H1 (cell line): ENCODE measurements around the gene SLITRK1. TPM values are rescaled to one million over a fixed set of nuclear protein-coding genes. Genes with fewer than 3 reads are reported as not detected.
A peak's percentile ranks its signal among the peaks of the same experiment; 100 is the strongest.

ENCODE experiments used
- CTCF ChIA-PET: fragments of 300-600 bp; sonication (Branson Sonifier 250); formaldehyde crosslinking; loops from one replicate; lab custom pipeline; 2021; ENCODE audit not compliant: partially characterized antibody; lab: Charles Lee
- POLR2A ChIA-PET: fragments of 300-600 bp; sonication (Branson Sonifier 250); formaldehyde crosslinking; loops from one replicate; lab custom pipeline; 2021; ENCODE audit warnings: inconsistent platforms; ENCODE audit not compliant: partially characterized antibody; lab: Charles Lee
- DNase-seq, 2 experiments: peaks; one replicate each; pipeline versions ENCODE4 v3.0.0 to v3.0.0-alpha.2; 2010 to 2022; ENCODE audit warnings: low spot score in 2 of 2, low read depth in 1 of 2, mixed read lengths in 1 of 2
- FAIRE-seq: peaks from 2 replicates; lab custom pipeline; 2011; peaks lifted over from hg19 to GRCh38; lab: Jason Lieb, UNC
- H2AFZ ChIP-seq: 2 replicates; pipeline ENCODE4 v1.8.1; 2012; ENCODE audit warnings: low read length, inconsistent platforms
- H2AK5ac ChIP-seq: 2 replicates; pipeline ENCODE4 v1.6.1; 2013; ENCODE audit warnings: low read depth, low read length
- H2BK120ac ChIP-seq: replicated peaks from 2 replicates; pipeline ENCODE3; 2013; ENCODE audit warnings: low read depth, low read length, inconsistent platforms
- H2BK12ac ChIP-seq: 2 replicates; pipeline ENCODE4 v1.6.1; 2013; ENCODE audit warnings: low read depth, low read length
- H2BK15ac ChIP-seq: 2 replicates; pipeline ENCODE4 v1.6.1; 2013; ENCODE audit warnings: low read length
- H2BK20ac ChIP-seq: 2 replicates; pipeline ENCODE4 v1.6.1; 2013; ENCODE audit warnings: low read length
- H2BK5ac ChIP-seq: 2 replicates; pipeline ENCODE4 v1.6.1; 2013; ENCODE audit warnings: low read depth, low read length
- H3K14ac ChIP-seq: 2 replicates; pipeline ENCODE4 v1.6.1; 2013; ENCODE audit warnings: inconsistent platforms; ENCODE audit not compliant: insufficient read length
- H3K18ac ChIP-seq: 2 replicates; pipeline ENCODE4 v1.6.1; 2013; ENCODE audit warnings: low read length; ENCODE audit errors: extremely low read depth
- H3K23ac ChIP-seq: 2 replicates; pipeline ENCODE4 v1.6.1; 2013; ENCODE audit warnings: inconsistent platforms; ENCODE audit not compliant: insufficient read length
- H3K23me2 ChIP-seq: 2 replicates; pipeline ENCODE4 v1.6.1; 2013; ENCODE audit warnings: low read depth, low read length
- H3K27ac ChIP-seq: 2 replicates; pipeline ENCODE4 v1.6.1; 2011; ENCODE audit warnings: low read depth, low read length, inconsistent platforms
- H3K27me3 ChIP-seq, 4 experiments: replicated peaks in 1 of 4; 1 replicate in 1 of 4; 2 replicates in 3 of 4; pipeline versions ENCODE4 v1.6.1 to v1.8.1; 2011 to 2013; ENCODE audit warnings: low read length in 3 of 4, mild to moderate bottlenecking in 3 of 4, inconsistent platforms in 2 of 4, mixed read lengths in 2 of 4, moderate library complexity in 1 of 4; ENCODE audit not compliant: control insufficient read depth in 3 of 4, insufficient read depth in 3 of 4; ENCODE audit errors: extremely low read depth in 1 of 4
- H3K36me3 ChIP-seq, 4 experiments: 2 replicates each; pipeline versions ENCODE4 v1.6.1 to v1.8.1; 2011 to 2013; ENCODE audit warnings: mild to moderate bottlenecking in 4 of 4, low read length in 3 of 4, moderate library complexity in 2 of 4, control low read depth in 1 of 4, inconsistent platforms in 1 of 4; ENCODE audit not compliant: insufficient read depth in 4 of 4, control insufficient read depth in 2 of 4
- H3K4ac ChIP-seq: replicated peaks from 2 replicates; pipeline ENCODE3; 2013; ENCODE audit warnings: low read length, low read depth, mixed read lengths, inconsistent platforms; ENCODE audit not compliant: insufficient read length
- H3K4me1 ChIP-seq, 4 experiments: replicated peaks in 1 of 4; 1 replicate in 1 of 4; 2 replicates in 3 of 4; pipeline versions ENCODE4 v1.6.1 to v1.8.1; 2011 to 2013; ENCODE audit warnings: low read length in 3 of 4, inconsistent platforms in 2 of 4, mixed read lengths in 1 of 4; ENCODE audit not compliant: insufficient read depth in 4 of 4, control insufficient read depth in 3 of 4
- H3K4me2 ChIP-seq, 2 experiments: 2 replicates each; pipeline versions ENCODE4 v1.6.1 to v1.8.1; 2011 to 2013; ENCODE audit warnings: low read depth in 2 of 2, low read length in 2 of 2, control low read depth in 1 of 2, inconsistent platforms in 1 of 2, mild to moderate bottlenecking in 1 of 2; ENCODE audit not compliant: insufficient read depth in 1 of 2
- H3K4me3 ChIP-seq, 4 experiments: fragments of 200-600, 300-600 bp in 1 of 4; sonication (generic), shearing (Covaris generic), sonication (Bioruptor Twin) in 1 of 4; 2 replicates each; pipeline versions ENCODE4 v1.5.1 to v1.8.1; 2011 to 2016; ENCODE audit warnings: low read length in 4 of 4, low read depth in 3 of 4, control low read depth in 2 of 4, inconsistent platforms in 2 of 4, mild to moderate bottlenecking in 2 of 4, mixed read lengths in 1 of 4, moderate library complexity in 1 of 4; ENCODE audit not compliant: insufficient read depth in 2 of 4; ENCODE audit errors: extremely low read depth in 1 of 4
- H3K56ac ChIP-seq: replicated peaks from 2 replicates; pipeline ENCODE3; 2013; ENCODE audit warnings: low read depth, mild to moderate bottlenecking, mixed read lengths, low read length, inconsistent platforms; ENCODE audit not compliant: insufficient read length
- H3K79me1 ChIP-seq: 2 replicates; pipeline ENCODE4 v1.6.1; 2013; ENCODE audit warnings: low read depth, low read length, control low read depth
- H3K79me2 ChIP-seq, 2 experiments: 2 replicates each; pipeline versions ENCODE4 v1.6.1 to v1.8.1; 2012 to 2013; ENCODE audit warnings: low read length in 2 of 2, mild to moderate bottlenecking in 2 of 2, inconsistent platforms in 1 of 2; ENCODE audit not compliant: insufficient read depth in 2 of 2, control insufficient read depth in 1 of 2
- H3K9ac ChIP-seq, 4 experiments: replicated peaks in 1 of 4; 1 replicate in 1 of 4; 2 replicates in 3 of 4; pipeline versions ENCODE4 v1.6.1 to v1.8.1; 2011 to 2013; ENCODE audit warnings: low read depth in 3 of 4, low read length in 3 of 4, control low read depth in 2 of 4, mild to moderate bottlenecking in 2 of 4, moderate library complexity in 2 of 4, inconsistent platforms in 1 of 4; ENCODE audit errors: extremely low read depth in 1 of 4
- H3K9me3 ChIP-seq, 2 experiments: 2 replicates each; pipeline versions ENCODE4 v1.6.1 to v1.8.1; 2012 to 2013; ENCODE audit warnings: mild to moderate bottlenecking in 2 of 2, moderate library complexity in 2 of 2, control low read depth in 1 of 2, inconsistent platforms in 1 of 2, low read depth in 1 of 2, low read length in 1 of 2, mixed read lengths in 1 of 2; ENCODE audit not compliant: insufficient read depth in 2 of 2
- H4K20me1 ChIP-seq, 2 experiments: replicated peaks in 1 of 2; 2 replicates each; pipeline versions ENCODE3 to v1.8.1; 2011 to 2013; ENCODE audit warnings: inconsistent platforms in 2 of 2, low read length in 2 of 2, mild to moderate bottlenecking in 1 of 2; ENCODE audit not compliant: insufficient read depth in 2 of 2, control insufficient read depth in 1 of 2
- H4K5ac ChIP-seq: 2 replicates; pipeline ENCODE4 v1.6.1; 2013; ENCODE audit warnings: low read length, low read depth, mixed read lengths, inconsistent platforms; ENCODE audit not compliant: insufficient read length
- H4K8ac ChIP-seq: 2 replicates; pipeline ENCODE4 v1.8.0; 2013; ENCODE audit warnings: mild to moderate bottlenecking, moderate library complexity, low read length, inconsistent platforms; ENCODE audit not compliant: insufficient read depth; ENCODE audit errors: extremely low read depth
- H4K91ac ChIP-seq: replicated peaks from 2 replicates; pipeline ENCODE3; 2013; ENCODE audit warnings: low read length, mixed read lengths, inconsistent platforms; ENCODE audit not compliant: insufficient read length
- ATF3 ChIP-seq: IDR thresholded peaks from 2 replicates; pipeline ENCODE4 v1.6.1; 2011; ENCODE audit warnings: low read depth, mild to moderate bottlenecking, low read length; ENCODE audit not compliant: insufficient read depth
- BACH1 ChIP-seq: IDR thresholded peaks from 2 replicates; pipeline ENCODE4 v1.6.1; 2012; ENCODE audit warnings: low read length, improper control_type of control experiment
- FOSL1 ChIP-seq: IDR thresholded peaks from 2 replicates; pipeline ENCODE4 v1.6.1; 2011; ENCODE audit warnings: mild to moderate bottlenecking, low read depth, low read length, moderate library complexity; ENCODE audit not compliant: insufficient read depth
- HDAC2 ChIP-seq, 2 experiments: fragments of 300-600 bp in 1 of 2; sonication (generic) in 1 of 2; IDR thresholded peaks; 2 replicates each; pipeline ENCODE4 v1.6.1; 2011 to 2012; ENCODE audit warnings: low read depth in 2 of 2, low read length in 2 of 2, mild to moderate bottlenecking in 2 of 2, moderate library complexity in 2 of 2, borderline replicate concordance in 1 of 2, inconsistent platforms in 1 of 2
- KDM1A ChIP-seq: fragments of 200-600, 300-600 bp; sonication (generic); IDR thresholded peaks from 2 replicates; pipeline ENCODE4 v1.7.1; 2016; ENCODE audit warnings: mild to moderate bottlenecking, low read length, borderline replicate concordance
- PHF8 ChIP-seq: fragments of 200-600 bp; sonication (generic); conservative IDR thresholded peaks from 2 replicates; pipeline ENCODE4 v1.7.1; 2012; ENCODE audit warnings: low read depth, mild to moderate bottlenecking, inconsistent platforms, low read length, moderate library complexity
- POLR2A ChIP-seq, 2 experiments: IDR thresholded peaks; 1 replicate in 1 of 2; 2 replicates in 1 of 2; pipeline ENCODE4 v1.6.1; 2011; ENCODE audit warnings: low read depth in 2 of 2, low read length in 2 of 2, mild to moderate bottlenecking in 2 of 2; ENCODE audit errors: control extremely low read depth in 1 of 2
- USF2 ChIP-seq: IDR thresholded peaks from 2 replicates; pipeline ENCODE4 v1.6.1; 2011; ENCODE audit warnings: low read length, improper control_type of control experiment
- polyA plus RNA-seq, 7 experiments: library from polyadenylated mRNA; depleted of rRNA in 3 of 7; stranded (reverse) in 5 of 7; unstranded in 2 of 7; fragments of >200 nt in 5 of 7; fragments of 200-250 nt in 2 of 7; gene quantifications; 1 replicate in 5 of 7; 2 replicates in 1 of 7; 4 replicates in 1 of 7; pipeline versions ENCODE4 v1.2.1 to v1.2.3, GENCODE V29; 2011 to 2013; ENCODE audit warnings: missing spikeins in 2 of 7, mixed read lengths in 2 of 7
- total RNA-seq: library from RNA; stranded (reverse); fragmentation: NEBNext Ultra II Directional; extraction: Animal tissue kit (Norgen Biotek cat#: 25700); gene quantifications from 2 replicates; pipeline ENCODE4 v1.2.1, GENCODE V29; 2021

SLITRK1 gene
- total and polyA plus RNA-seq, 2 of the 8 experiments (the other 6 are each of a cell fraction or from before 2014, with no cell fraction given) = 3.4 to 4.2 TPM

- H4K8ac ChIP-seq = no peak overlapping the region
- H2BK20ac ChIP-seq = no peak overlapping the region
- H3K79me2 ChIP-seq = no peaks in the 10 kb centered on the region
- no peaks in the 10 kb centered on the region for H3K27me3 ChIP-seq
- no peak overlapping the region for H4K91ac ChIP-seq
- no peaks in the 10 kb centered on the region for H4K20me1 ChIP-seq
- no peaks in the 10 kb centered on the region; a peak in 1 of 7 replicates for H3K4me1 ChIP-seq
- H3K36me3 ChIP-seq = no peaks in the 10 kb centered on the region
- no peak overlapping the region for H2BK120ac ChIP-seq
- POLR2A ChIA-PET = no interaction called here
- no peak overlapping the region for H3K4ac ChIP-seq
- H3K27ac ChIP-seq = no peak overlapping the region
- H3K23ac ChIP-seq = no peak overlapping the region
- H2AK5ac ChIP-seq = no peak overlapping the region
- H3K4me2 ChIP-seq = no peak overlapping the region
- no peak overlapping the region for H3K56ac ChIP-seq
- H2BK5ac ChIP-seq = no peak overlapping the region
- H2AFZ ChIP-seq = no peak overlapping the region; the same call in 1 of the 2 replicates
- no peak overlapping the region for H3K4me3 ChIP-seq
- no peaks in the 10 kb centered on the region for H3K23me2 ChIP-seq
- H3K9ac ChIP-seq = no peak overlapping the region
- no peak overlapping the region for H3K18ac ChIP-seq
- no peak overlapping the region for H2BK12ac ChIP-seq
- H3K9me3 ChIP-seq = no peaks in the 10 kb centered on the region; a peak in 1 of 4 replicates
- DNase-seq (no peak), FAIRE-seq (no peak)
- TF ChIP-seq KDM1A (no peak), BACH1 (no peak), POLR2A (IDR thresholded peaks at IDR 0.05; ENCODE audit: control extremely low read depth in 1 of 2, low read depth in 2 of 2, low read length in 2 of 2) (no peak), USF2 (peak; percentile 86), ATF3 (0 out of 2 replicates have a peak, but pooled peaks have one; percentile 54), FOSL1 (no peak), HDAC2 (IDR thresholded peaks at IDR 0.05; ENCODE audit: borderline replicate concordance in 1 of 2, low read depth in 2 of 2, low read length in 2 of 2) (no peak), PHF8 (no peak)
- TF ChIP-seq, all 59 proteins: peak for 2
- no peak overlapping the region for H2BK15ac ChIP-seq
- H4K5ac ChIP-seq = no peak overlapping the region
- no peak overlapping the region for H3K14ac ChIP-seq
- CTCF ChIA-PET = no interaction called here
- no peaks in the 10 kb centered on the region for H3K79me1 ChIP-seq
Measured at GRCh38 chr13:83867708-83868107, 14.6 kb downstream of the SLITRK1 start.
